22Rv1 (cell line): Measurements from ENCODE around the gene CCDC178.

Experiments used
- H3K27ac ChIP-seq: fragments of 450-650 bp; 2 replicates; pipeline ENCODE4 v1.5.1; 2017
- ZFX ChIP-seq: fragments of 450-650 bp; IDR thresholded peaks from 2 replicates; pipeline ENCODE4 v1.6.1; 2017; ENCODE audit warnings: antibody characterized with exemption, borderline replicate concordance
- TF ChIP-seq, protein P1 (sequence below): fragments of 450-650 bp; IDR thresholded peaks from 2 replicates; pipeline ENCODE4 v1.5.1; 2017; ENCODE audit warnings: mild to moderate bottlenecking

Gene CCDC178

GRCh38 chr18:33316146-33316587 lies 124.4 kb downstream of the CCDC178 start:
- H3K27ac ChIP-seq: no peak overlapping the region
- TF ChIP-seq, protein P1, sequence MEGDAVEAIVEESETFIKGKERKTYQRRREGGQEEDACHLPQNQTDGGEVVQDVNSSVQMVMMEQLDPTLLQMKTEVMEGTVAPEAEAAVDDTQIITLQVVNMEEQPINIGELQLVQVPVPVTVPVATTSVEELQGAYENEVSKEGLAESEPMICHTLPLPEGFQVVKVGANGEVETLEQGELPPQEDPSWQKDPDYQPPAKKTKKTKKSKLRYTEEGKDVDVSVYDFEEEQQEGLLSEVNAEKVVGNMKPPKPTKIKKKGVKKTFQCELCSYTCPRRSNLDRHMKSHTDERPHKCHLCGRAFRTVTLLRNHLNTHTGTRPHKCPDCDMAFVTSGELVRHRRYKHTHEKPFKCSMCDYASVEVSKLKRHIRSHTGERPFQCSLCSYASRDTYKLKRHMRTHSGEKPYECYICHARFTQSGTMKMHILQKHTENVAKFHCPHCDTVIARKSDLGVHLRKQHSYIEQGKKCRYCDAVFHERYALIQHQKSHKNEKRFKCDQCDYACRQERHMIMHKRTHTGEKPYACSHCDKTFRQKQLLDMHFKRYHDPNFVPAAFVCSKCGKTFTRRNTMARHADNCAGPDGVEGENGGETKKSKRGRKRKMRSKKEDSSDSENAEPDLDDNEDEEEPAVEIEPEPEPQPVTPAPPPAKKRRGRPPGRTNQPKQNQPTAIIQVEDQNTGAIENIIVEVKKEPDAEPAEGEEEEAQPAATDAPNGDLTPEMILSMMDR: peak; percentile 23; the same call in 1 of the 2 replicates
- TF ChIP-seq ZFX: no peak

GRCh38 chr18:33307520-33307919 lies 133.0 kb downstream of the CCDC178 start:
- H3K27ac ChIP-seq: no peak overlapping the region
- TF ChIP-seq, protein P1: no peak
- no peak for TF ChIP-seq ZFX

DNA sequence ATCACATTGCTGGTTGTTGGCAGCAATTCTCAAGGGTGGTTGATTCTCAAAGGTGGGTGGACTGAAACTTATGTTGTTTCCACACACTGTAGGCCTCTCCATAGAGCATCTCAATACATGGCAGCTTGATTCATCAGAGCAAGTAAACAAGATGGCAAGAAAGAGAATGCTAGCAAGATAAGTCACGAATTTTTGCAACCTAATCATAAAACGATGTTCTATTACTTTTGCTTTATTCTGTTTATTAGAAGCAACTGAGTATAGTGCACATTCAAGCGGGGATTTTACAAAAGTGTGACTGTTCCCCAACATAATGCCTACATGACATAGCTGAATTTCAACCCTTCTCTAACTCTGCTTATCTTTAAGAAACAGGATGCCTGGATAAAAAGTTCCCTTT lies 136.2 kb downstream of the CCDC178 start:
- H3K27ac ChIP-seq: no peak overlapping the region
- TF ChIP-seq ZFX: no peak
- TF ChIP-seq, protein P1: no peak

DNA sequence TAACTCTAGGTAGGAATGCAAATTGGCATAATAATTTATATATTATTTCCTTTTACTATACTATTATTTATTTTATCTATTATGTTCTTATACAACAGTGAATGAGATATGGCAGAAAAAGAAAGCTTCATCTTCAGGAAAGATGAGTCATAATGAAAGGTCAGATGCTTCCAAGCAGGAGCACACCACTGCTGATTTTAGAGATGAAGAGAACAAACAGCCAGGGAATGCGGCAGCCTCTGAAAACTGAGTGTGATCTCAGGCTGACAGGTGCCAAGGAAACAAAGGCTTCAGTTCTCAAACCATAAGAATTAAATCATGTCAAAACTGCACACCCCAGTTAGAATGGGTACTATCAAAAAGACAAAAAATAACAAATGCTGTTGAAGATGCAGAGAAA lies 149.0 kb downstream of the CCDC178 start:
- H3K27ac ChIP-seq: no peak overlapping the region
- TF ChIP-seq, protein P1: no peak
- TF ChIP-seq ZFX: no peak

DNA sequence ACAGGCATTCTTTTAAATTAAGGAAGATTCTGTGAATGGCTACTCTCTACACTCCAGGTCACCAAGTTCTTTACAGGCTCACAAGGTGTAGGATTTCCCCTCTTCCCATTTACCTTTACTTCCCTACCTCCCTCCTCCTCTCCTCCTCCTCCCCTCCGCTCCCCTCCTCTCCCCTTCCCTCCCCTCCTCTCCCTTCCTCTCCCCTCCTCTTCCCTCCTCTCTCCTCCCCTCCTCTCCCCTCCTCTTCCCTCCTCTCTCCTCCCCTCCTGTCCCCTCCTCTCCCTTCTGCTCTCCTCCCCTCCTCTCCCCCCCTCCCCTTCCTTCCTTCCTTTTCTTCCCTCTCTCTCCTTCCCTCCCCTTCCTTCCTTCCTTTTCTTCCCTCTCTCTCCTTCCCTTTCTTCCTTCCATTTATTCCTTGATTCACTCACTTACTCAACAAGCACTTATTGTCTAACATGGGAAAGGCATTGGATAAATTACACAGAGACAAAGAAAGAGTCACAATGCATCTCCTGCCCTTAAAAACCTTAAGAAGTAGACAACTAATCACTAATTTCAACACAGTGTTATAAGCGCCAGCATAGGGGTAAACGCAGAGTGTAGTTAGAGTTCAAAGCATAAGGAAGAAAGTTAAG lies 152.3 kb downstream of the CCDC178 start:
- H3K27ac ChIP-seq: no peak overlapping the region
- TF ChIP-seq ZFX: no peak
- TF ChIP-seq, protein P1: no peak

DNA sequence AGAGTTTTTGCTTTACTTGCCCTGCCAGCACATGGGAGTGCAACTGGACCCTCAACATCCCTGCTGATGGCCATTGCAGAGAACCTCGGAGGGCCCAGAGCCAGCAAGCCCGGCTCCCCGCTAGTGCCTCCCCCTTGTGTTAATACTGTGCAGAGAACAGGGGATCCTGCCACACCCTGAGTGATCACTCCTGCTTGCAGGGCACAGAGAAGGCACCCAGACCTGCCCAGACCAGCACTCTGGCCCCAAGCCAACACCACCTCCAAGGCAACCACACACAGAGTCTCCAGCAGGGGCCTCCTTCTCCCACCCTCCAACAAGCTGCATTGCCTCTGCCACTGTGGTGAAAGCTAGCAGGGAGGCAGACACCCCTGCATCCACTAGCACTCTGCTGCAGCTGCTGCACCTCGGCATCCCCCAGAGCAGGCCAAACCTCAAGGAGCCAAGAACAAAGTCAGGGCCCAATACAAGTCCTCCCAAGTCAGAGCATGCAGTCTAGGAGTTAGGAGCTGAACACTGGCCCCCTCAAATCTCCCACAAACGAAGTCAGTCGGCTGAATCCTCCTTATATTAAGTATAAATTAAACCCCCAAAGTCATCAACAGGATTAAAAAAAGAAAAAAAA lies 157.7 kb downstream of the CCDC178 start:
- TF ChIP-seq ZFX: no peak
- TF ChIP-seq, protein P1: no peak
- H3K27ac ChIP-seq: no peak overlapping the region

DNA sequence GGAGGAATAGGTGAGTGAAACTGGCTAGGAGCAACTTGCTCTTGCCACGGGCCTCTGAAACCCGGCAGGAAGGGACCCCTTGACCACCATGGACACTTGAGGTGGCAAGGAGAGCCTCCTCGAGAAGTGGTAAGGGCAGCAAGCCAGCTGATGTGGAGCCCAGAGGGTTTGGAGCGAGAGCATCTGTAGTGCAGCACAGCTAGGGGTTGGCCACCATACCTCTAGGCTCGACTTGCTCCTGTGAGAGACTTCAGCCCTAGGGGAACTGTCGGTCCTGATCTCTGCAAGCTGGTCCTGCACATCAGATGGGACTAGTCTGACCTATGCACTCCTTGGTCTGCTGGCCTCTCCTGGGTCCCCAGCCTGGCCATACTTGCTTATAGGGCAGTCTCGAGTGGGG lies 158.4 kb downstream of the CCDC178 start:
- TF ChIP-seq, protein P1: no peak
- TF ChIP-seq ZFX: no peak
- no peak overlapping the region for H3K27ac ChIP-seq
